Activated CD8-positive, alpha-beta memory T cell treated with anti-CD3 and anti-CD28 coated beads for 48 hours (primary cell): ENCODE measurements around the gene SBNO2.

Experiments
- DNase-seq, 3 experiments: peaks; one replicate each; pipeline ENCODE4 v3.0.0-alpha.2; 2020; ENCODE audit warnings: low read depth in 2 of 3, low spot score in 2 of 3

SBNO2 gene

GRCh38 chr19:1156305-1156801 is 17.7 kb downstream of the SBNO2 start:
- DNase-seq = no peak

- no peak for DNase-seq
Measured at GRCh38 chr19:1155352-1156304, 18.4 kb downstream of the SBNO2 start.

- DNase-seq = no peak
Measured at GRCh38 chr19:1154731-1155351, 19.2 kb downstream of the SBNO2 start.

- DNase-seq = no peak
Measured at GRCh38 chr19:1153891-1154730, 20.0 kb downstream of the SBNO2 start.

- no peak for DNase-seq
Measured at GRCh38 chr19:1151917-1152587, 22.0 kb downstream of the SBNO2 start.

- no peak for DNase-seq
Measured at GRCh38 chr19:1151037-1151724, 22.9 kb downstream of the SBNO2 start.

- DNase-seq = no peak
Measured at GRCh38 chr19:1150333-1151036, 23.6 kb downstream of the SBNO2 start.

- no peak for DNase-seq
Measured at GRCh38 chr19:1149259-1150045, 24.6 kb downstream of the SBNO2 start.

- no peak for DNase-seq
Measured at GRCh38 chr19:1147934-1148549, 26.0 kb downstream of the SBNO2 start.

GRCh38 chr19:1146858-1147780 is 26.9 kb downstream of the SBNO2 start:
- DNase-seq = no peak

- no peak for DNase-seq
Measured at GRCh38 chr19:1146412-1146699, 27.7 kb downstream of the SBNO2 start.

- DNase-seq = no peak
Measured at GRCh38 chr19:1145635-1146411, 28.2 kb downstream of the SBNO2 start.

- DNase-seq = no peak
Measured at GRCh38 chr19:1144741-1145140, 29.3 kb downstream of the SBNO2 start.

- DNase-seq = no peak
Measured at GRCh38 chr19:1143828-1144399, 30.2 kb downstream of the SBNO2 start.

- DNase-seq = no peak
Measured at GRCh38 chr19:1141944-1142343, 32.1 kb downstream of the SBNO2 start.

- no peak for DNase-seq
Measured at GRCh38 chr19:1140272-1141027, 33.6 kb downstream of the SBNO2 start.
